Neutrophil (primary cell): ENCODE results near the gene TNFRSF18.
"Not testable (repeated sequence)": the region's sequence is repeated elsewhere in the genome, so short reads cannot be mapped to it uniquely, and the experiment has no call there.

Experiments
- H3K27ac ChIP-seq: fragments of 200-600 bp; sonication (generic); 2 replicates; pipeline ENCODE4 v1.5.1; 2016; ENCODE audit warnings: mild to moderate bottlenecking, moderate library complexity
- H3K27me3 ChIP-seq: fragments of 200-600 bp; sonication (generic); 2 replicates; pipeline ENCODE4 v1.6.0; 2016; ENCODE audit warnings: mild to moderate bottlenecking
- H3K36me3 ChIP-seq: fragments of 200-600 bp; sonication (generic); 2 replicates; pipeline ENCODE4 v1.5.1; 2017
- H3K4me1 ChIP-seq, 2 experiments: fragments of 200-600 bp in 1 of 2; sonication (generic) in 1 of 2; 1 replicate in 1 of 2; 2 replicates in 1 of 2; pipeline versions ENCODE4 v1.5.1 to v1.6.1; 2013 to 2016; ENCODE audit warnings: low read depth in 1 of 2, low read length in 1 of 2, mild to moderate bottlenecking in 1 of 2, moderate library complexity in 1 of 2; ENCODE audit not compliant: control insufficient read depth in 1 of 2, insufficient read depth in 1 of 2
- H3K4me3 ChIP-seq, 2 experiments: fragments of 200-600 bp in 1 of 2; sonication (generic) in 1 of 2; 1 replicate in 1 of 2; 2 replicates in 1 of 2; pipeline ENCODE4 v1.5.1; 2013 to 2016; ENCODE audit warnings: low read depth in 1 of 2, low read length in 1 of 2, mild to moderate bottlenecking in 1 of 2, moderate library complexity in 1 of 2
- H3K9me3 ChIP-seq: fragments of 200-600 bp; sonication (generic); 2 replicates; pipeline ENCODE4 v1.5.1; 2016
- TF ChIP-seq, protein P1 (sequence below): fragments of 200-600 bp; sonication (generic); IDR thresholded peaks from 2 replicates; pipeline ENCODE4 v1.5.1; 2016; ENCODE audit warnings: antibody characterized with exemption

TNFRSF18 gene

GRCh38 chr1:1197551-1198422 is 8.6 kb downstream of the TNFRSF18 start:
- no peak overlapping the region for H3K4me3 ChIP-seq

DNA sequence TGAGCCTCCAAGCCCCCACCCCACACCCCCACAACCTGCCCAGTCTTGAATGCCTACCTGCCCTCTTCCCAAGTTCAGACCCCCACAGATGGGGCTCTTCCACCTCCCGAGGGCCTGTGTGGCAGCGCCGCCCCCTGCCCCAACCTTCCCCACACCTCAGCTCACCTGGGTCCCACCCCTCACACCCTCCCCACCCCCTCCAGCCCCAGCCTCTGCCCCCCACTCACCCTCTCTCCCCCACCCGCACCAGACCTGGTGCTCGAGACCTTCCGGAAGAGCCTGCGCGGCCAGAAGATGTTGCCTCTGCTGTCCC is 9.2 kb downstream of the TNFRSF18 start:
- Histone ChIP-seq H3K4me3 (no peak overlapping the region), H3K4me1 (peaks cover 0 to 3% of the 10 kb centered on the region in 2 experiments), H3K27ac (no peak overlapping the region), H3K36me3 (no peaks in the 10 kb centered on the region), H3K9me3 (no peaks in the 10 kb centered on the region), H3K27me3 (peaks cover 55% of the 10 kb centered on the region)
- TF ChIP-seq, protein P1, sequence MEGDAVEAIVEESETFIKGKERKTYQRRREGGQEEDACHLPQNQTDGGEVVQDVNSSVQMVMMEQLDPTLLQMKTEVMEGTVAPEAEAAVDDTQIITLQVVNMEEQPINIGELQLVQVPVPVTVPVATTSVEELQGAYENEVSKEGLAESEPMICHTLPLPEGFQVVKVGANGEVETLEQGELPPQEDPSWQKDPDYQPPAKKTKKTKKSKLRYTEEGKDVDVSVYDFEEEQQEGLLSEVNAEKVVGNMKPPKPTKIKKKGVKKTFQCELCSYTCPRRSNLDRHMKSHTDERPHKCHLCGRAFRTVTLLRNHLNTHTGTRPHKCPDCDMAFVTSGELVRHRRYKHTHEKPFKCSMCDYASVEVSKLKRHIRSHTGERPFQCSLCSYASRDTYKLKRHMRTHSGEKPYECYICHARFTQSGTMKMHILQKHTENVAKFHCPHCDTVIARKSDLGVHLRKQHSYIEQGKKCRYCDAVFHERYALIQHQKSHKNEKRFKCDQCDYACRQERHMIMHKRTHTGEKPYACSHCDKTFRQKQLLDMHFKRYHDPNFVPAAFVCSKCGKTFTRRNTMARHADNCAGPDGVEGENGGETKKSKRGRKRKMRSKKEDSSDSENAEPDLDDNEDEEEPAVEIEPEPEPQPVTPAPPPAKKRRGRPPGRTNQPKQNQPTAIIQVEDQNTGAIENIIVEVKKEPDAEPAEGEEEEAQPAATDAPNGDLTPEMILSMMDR: no peak

More at GRCh38 chr1:1197551-1198422, 8.6 kb downstream of the TNFRSF18 start:
- H3K27ac ChIP-seq: no peak overlapping the region
- H3K27me3 ChIP-seq: peaks cover 62% of the 10 kb centered on the region
- no peaks in the 10 kb centered on the region for H3K36me3 ChIP-seq
- TF ChIP-seq, protein P1: no peak
- peaks cover 0 to 3% of the 10 kb centered on the region in 2 experiments for H3K4me1 ChIP-seq
- H3K9me3 ChIP-seq: no peaks in the 10 kb centered on the region

- TF ChIP-seq, protein P1: no peak
- Histone ChIP-seq H3K4me1 (peaks cover 0 to 3% of the 10 kb centered on the region in 2 experiments), H3K27ac (no peak overlapping the region), H3K36me3 (no peaks in the 10 kb centered on the region), H3K9me3 (no peaks in the 10 kb centered on the region), H3K27me3 (peaks cover 57% of the 10 kb centered on the region), H3K4me3 (no peak overlapping the region)
Observed at GRCh38 chr1:1196431-1197187, 9.8 kb downstream of the TNFRSF18 start.

DNA sequence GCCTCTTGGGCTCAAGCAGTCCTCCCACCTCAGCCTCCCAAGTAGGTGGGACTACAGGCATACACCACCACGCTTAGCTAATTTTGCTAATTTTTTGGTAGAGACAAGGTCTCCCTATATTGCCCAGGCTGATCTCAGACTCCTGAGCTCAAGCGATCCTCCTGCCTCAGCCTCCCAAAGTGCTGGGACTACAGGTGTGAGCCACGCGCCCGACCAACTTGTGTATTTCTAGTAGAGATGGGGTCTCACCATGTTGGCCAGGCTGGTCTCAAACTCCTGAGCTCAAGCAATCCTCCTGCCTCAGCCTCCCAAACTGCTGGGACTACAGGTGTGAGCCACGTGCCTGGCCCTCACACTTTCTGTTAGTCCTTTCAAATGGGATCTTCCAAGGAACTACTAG is 10.7 kb downstream of the TNFRSF18 start:
- not testable (repeated sequence) for H3K4me1 ChIP-seq, H3K27ac ChIP-seq, H3K4me3 ChIP-seq, H3K36me3 ChIP-seq, H3K9me3 ChIP-seq
- H3K27me3 ChIP-seq: peaks cover 51% of the 10 kb centered on the region

- Histone ChIP-seq H3K36me3 (no peaks in the 10 kb centered on the region), H3K27ac (no peak overlapping the region), H3K9me3 (no peaks in the 10 kb centered on the region), H3K27me3 (peaks cover 41% of the 10 kb centered on the region), H3K4me3 (no peak overlapping the region), H3K4me1 (no peaks in the 10 kb centered on the region)
- TF ChIP-seq, protein P1: no peak
Observed at GRCh38 chr1:1194723-1195122, 11.7 kb downstream of the TNFRSF18 start.

DNA sequence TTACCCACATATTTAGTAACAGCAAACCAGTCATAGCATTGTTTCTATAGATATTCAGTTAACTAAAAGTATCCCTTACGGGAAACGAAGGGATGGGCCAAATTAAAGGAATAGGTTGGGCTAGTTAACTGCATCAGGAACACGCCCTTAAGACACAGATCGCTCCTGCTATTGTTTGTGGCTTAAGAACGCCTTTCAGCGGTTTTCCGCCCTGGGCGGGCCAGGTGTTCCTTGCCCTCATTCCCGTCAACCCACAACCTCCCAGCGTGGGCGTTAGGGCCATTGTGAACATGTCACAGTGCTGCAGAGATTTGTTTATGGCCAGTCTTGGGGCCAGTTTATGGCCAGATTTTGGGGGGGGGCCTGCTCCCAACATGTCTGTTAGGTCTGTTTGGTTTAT is 14.7 kb downstream of the TNFRSF18 start:
- peaks cover 27% of the 10 kb centered on the region for H3K27me3 ChIP-seq
- peaks cover 7 to 8% of the 10 kb centered on the region in 2 experiments for H3K4me1 ChIP-seq
- TF ChIP-seq, protein P1: no peak
- H3K9me3 ChIP-seq: no peaks in the 10 kb centered on the region
- no peak overlapping the region for H3K27ac ChIP-seq
- no peak overlapping the region for H3K4me3 ChIP-seq
- no peaks in the 10 kb centered on the region for H3K36me3 ChIP-seq
